GM19397 (cell line): Measurements from ENCODE around the gene SPDYE16.
"Not testable (repeated sequence)": the region's sequence is repeated elsewhere in the genome, so short reads cannot be mapped to it uniquely, and the experiment has no call there.

ENCODE experiments used
- ATAC-seq: cut with Tn5 transposase; IDR thresholded peaks from one replicate; pipeline ENCODE4 v1.9.1; 2021; ENCODE audit warnings: mild to moderate bottlenecking, moderate library complexity; ENCODE audit not compliant: unreplicated experiment

SPDYE16 gene

GRCh38 chr7:76505168-76506080, 37.7 kb downstream of the SPDYE16 start:
- no peak for ATAC-seq

GRCh38 chr7:76504351-76505167, 38.5 kb downstream of the SPDYE16 start:
- not testable (repeated sequence) for ATAC-seq

- not testable (repeated sequence) for ATAC-seq
Observed at GRCh38 chr7:76503244-76503643, 39.9 kb downstream of the SPDYE16 start.

- not testable (repeated sequence) for ATAC-seq
Observed at GRCh38 chr7:76502836-76503235, 40.3 kb downstream of the SPDYE16 start.

GRCh38 chr7:76502224-76502623, 40.9 kb downstream of the SPDYE16 start:
- not testable (repeated sequence) for ATAC-seq

- not testable (repeated sequence) for ATAC-seq
Observed at GRCh38 chr7:76499924-76500241, 43.2 kb downstream of the SPDYE16 start.

GRCh38 chr7:76499201-76499923, 43.7 kb downstream of the SPDYE16 start:
- ATAC-seq: not testable (repeated sequence)

- ATAC-seq: not testable (repeated sequence)
Observed at GRCh38 chr7:76498583-76499200, 44.4 kb downstream of the SPDYE16 start.

- not testable (repeated sequence) for ATAC-seq
Observed at GRCh38 chr7:76497918-76498582, 45.0 kb downstream of the SPDYE16 start.

- ATAC-seq: not testable (repeated sequence)
Observed at GRCh38 chr7:76495717-76496116, 47.4 kb downstream of the SPDYE16 start.

- ATAC-seq: not testable (repeated sequence)
Observed at GRCh38 chr7:76492139-76492538, 51.0 kb downstream of the SPDYE16 start.

- not testable (repeated sequence) for ATAC-seq
Observed at GRCh38 chr7:76487969-76488368, 55.1 kb downstream of the SPDYE16 start.

GRCh38 chr7:76486618-76487017, 56.5 kb downstream of the SPDYE16 start:
- peak; percentile 98 for ATAC-seq

- ATAC-seq: peak; percentile 13
Observed at GRCh38 chr7:76485822-76486610, 57.1 kb downstream of the SPDYE16 start.

GRCh38 chr7:76484456-76484855, 58.6 kb downstream of the SPDYE16 start:
- not testable (repeated sequence) for ATAC-seq

- not testable (repeated sequence) for ATAC-seq
Observed at GRCh38 chr7:76483081-76483480, 60.0 kb downstream of the SPDYE16 start.

- not testable (repeated sequence) for ATAC-seq
Observed at GRCh38 chr7:76482660-76483059, 60.4 kb downstream of the SPDYE16 start.
